Small intestine (tissue), 7 donors: ENCODE measurements around the gene EGFR. TPM values are rescaled to one million over a fixed set of nuclear protein-coding genes. Genes with fewer than 3 reads are reported as not detected.

ENCODE experiments used
- DNase-seq, 2 donors: peaks; one replicate each; pipeline versions ENCODE4 v3.0.0 to v3.0.0-alpha.2; 2013
- FAIRE-seq: peaks from 2 replicates; lab custom pipeline; 2012; peaks lifted over from hg19 to GRCh38; lab: Jason Lieb, UNC
- H3K27ac ChIP-seq, 3 donors: one replicate each; pipeline ENCODE4 v1.5.1; 2013; ENCODE audit warnings: low read length in 2 of 3, mild to moderate bottlenecking in 2 of 3, control low read depth in 1 of 3, inconsistent platforms in 1 of 3, low read depth in 1 of 3, moderate library complexity in 1 of 3
- H3K27me3 ChIP-seq, 3 donors: one replicate each; pipeline ENCODE4 v1.6.1; 2013; ENCODE audit warnings: low read length in 3 of 3, inconsistent platforms in 1 of 3; ENCODE audit not compliant: control insufficient read depth in 3 of 3, insufficient read depth in 3 of 3
- H3K36me3 ChIP-seq, 3 donors: one replicate each; pipeline ENCODE4 v1.6.1; 2013; ENCODE audit warnings: low read length in 3 of 3, inconsistent platforms in 1 of 3, low read depth in 1 of 3, mild to moderate bottlenecking in 1 of 3, moderate library complexity in 1 of 3; ENCODE audit not compliant: control insufficient read depth in 3 of 3, insufficient read depth in 2 of 3
- H3K4me1 ChIP-seq, 3 donors: one replicate each; pipeline ENCODE4 v1.6.1; 2013; ENCODE audit warnings: low read length in 2 of 3, inconsistent platforms in 1 of 3, low read depth in 1 of 3, mild to moderate bottlenecking in 1 of 3, moderate library complexity in 1 of 3; ENCODE audit not compliant: control insufficient read depth in 3 of 3, insufficient read depth in 2 of 3
- H3K4me3 ChIP-seq, 3 donors: one replicate each; pipeline ENCODE4 v1.5.1; 2013; ENCODE audit warnings: low read length in 3 of 3, control low read depth in 1 of 3, inconsistent platforms in 1 of 3, low read depth in 1 of 3, mild to moderate bottlenecking in 1 of 3, moderate library complexity in 1 of 3
- H3K9me3 ChIP-seq, 2 donors: one replicate each; pipeline ENCODE4 v1.6.1; 2013; ENCODE audit warnings: low read depth in 1 of 2, low read length in 1 of 2; ENCODE audit not compliant: control insufficient read depth in 2 of 2, insufficient read depth in 1 of 2
- WGBS, 3 donors: extraction: QIAGEN DNeasy Blood & Tissue Kit; methylation state at CpG; one replicate each; pipeline ENCODE4 v1.1.7; 2013; 5-methylcytosine and 5-hydroxymethylcytosine counted together
- polyA plus RNA-seq, 4 donors: library from polyadenylated mRNA; stranded (reverse) in 3 of 4; unstranded in 1 of 4; fragments of 200-250 nt in 3 of 4; fragments of 120-200 nt in 1 of 4; gene quantifications; one replicate each; pipeline versions ENCODE4 v1.2.1 to v1.2.3, GENCODE V29; 2013
- donor health status: healthy with polysubstance abuse.
- donor health status: control.
- donor health status: control.
- donor health status: Bipolar disorder and iron deficiency.
- donor health status: healthy.

EGFR gene
- polyA plus RNA-seq, 4 donors = 2.2 to 30.5 (median 6.0) TPM

GRCh38 chr7:55185321-55185802 is 166.5 kb downstream of the EGFR start:
- no peak for DNase-seq
- Histone ChIP-seq H3K27me3 (no peaks in the 10 kb centered on the region), H3K4me3 (no peak overlapping the region), H3K9me3 (no peaks in the 10 kb centered on the region), H3K4me1 (peaks cover 5 to 82% (median 14%) of the 10 kb centered on the region in 3 donors), H3K27ac (peak overlapping the region in 1 of 3 donors; percentile 85), H3K36me3 (peaks cover 0 to 56% (median 0%) of the 10 kb centered on the region in 3 donors)
- WGBS, 3 donors = 80 to 85% (median 84%) methylated on average over 8 of the region's 8 CpGs
- no peak for FAIRE-seq

GRCh38 chr7:55185941-55186609 is 167.3 kb downstream of the EGFR start:
- H3K27me3 ChIP-seq = no peaks in the 10 kb centered on the region
- 72 to 83% (median 74%) methylated on average over 15 of the region's 15 CpGs for WGBS, 3 donors
- FAIRE-seq (no peak), DNase-seq (peak; percentile 66 to 77)
- H3K4me3 ChIP-seq = no peak overlapping the region
- peaks cover 5 to 81% (median 14%) of the 10 kb centered on the region in 3 donors for H3K4me1 ChIP-seq
- H3K36me3 ChIP-seq = peaks cover 0 to 59% (median 0%) of the 10 kb centered on the region in 3 donors
- H3K9me3 ChIP-seq = no peaks in the 10 kb centered on the region
- peak overlapping the region in 2 of 3 donors; percentile 24 to 85 for H3K27ac ChIP-seq

- Histone ChIP-seq H3K36me3 (peaks cover 0 to 61% (median 0%) of the 10 kb centered on the region in 3 donors), H3K27ac (peak overlapping the region; percentile 70 to 89 (median 85)), H3K4me1 (peaks cover 6 to 80% (median 12%) of the 10 kb centered on the region in 3 donors), H3K27me3 (no peaks in the 10 kb centered on the region), H3K9me3 (no peaks in the 10 kb centered on the region), H3K4me3 (peak overlapping the region in 2 of 3 donors; percentile 24 to 28)
- no peak for FAIRE-seq
- 25 to 39% (median 28%) methylated on average over 11 of the region's 11 CpGs for WGBS, 3 donors
- peak; percentile 74 to 81 for DNase-seq
Measured at GRCh38 chr7:55187701-55188491, 169.1 kb downstream of the EGFR start.

- Histone ChIP-seq H3K9me3 (no peaks in the 10 kb centered on the region), H3K4me3 (peak overlapping the region in 2 of 3 donors; percentile 24 to 28), H3K27me3 (no peaks in the 10 kb centered on the region), H3K36me3 (peaks cover 0 to 61% (median 0%) of the 10 kb centered on the region in 3 donors), H3K4me1 (peaks cover 10 to 79% (median 12%) of the 10 kb centered on the region in 3 donors), H3K27ac (peak overlapping the region; percentile 70 to 89 (median 85))
- 14 to 45% (median 25%) methylated on average over 15 of the region's 15 CpGs for WGBS, 3 donors
- peak; percentile 92 to 94 for DNase-seq
- FAIRE-seq = no peak
Measured at GRCh38 chr7:55188590-55189138, 169.8 kb downstream of the EGFR start.

GRCh38 chr7:55189146-55189766 is 170.4 kb downstream of the EGFR start:
- Histone ChIP-seq H3K4me1 (peaks cover 10 to 76% (median 12%) of the 10 kb centered on the region in 3 donors), H3K27ac (peak overlapping the region; percentile 57 to 85 (median 58)), H3K4me3 (no peak overlapping the region), H3K9me3 (no peaks in the 10 kb centered on the region), H3K36me3 (peaks cover 0 to 58% (median 0%) of the 10 kb centered on the region in 3 donors), H3K27me3 (no peaks in the 10 kb centered on the region)
- FAIRE-seq = no peak
- peak in 1 of 2 donors; percentile 19 for DNase-seq
- WGBS, 3 donors = 40 to 67% (median 53%) methylated on average over 11 of the region's 11 CpGs

- FAIRE-seq (no peak), DNase-seq (no peak)
- WGBS, 3 donors = 84 to 90% (median 87%) methylated on average over 16 of the region's 16 CpGs
- peaks cover 0 to 62% (median 0%) of the 10 kb centered on the region in 3 donors for H3K36me3 ChIP-seq
- H3K27me3 ChIP-seq = no peaks in the 10 kb centered on the region
- no peak overlapping the region for H3K4me3 ChIP-seq
- H3K27ac ChIP-seq = peak overlapping the region in 1 of 3 donors; percentile 85
- H3K4me1 ChIP-seq = peaks cover 10 to 76% (median 12%) of the 10 kb centered on the region in 3 donors
- H3K9me3 ChIP-seq = no peaks in the 10 kb centered on the region
Measured at GRCh38 chr7:55189878-55190436, 171.1 kb downstream of the EGFR start.

GRCh38 chr7:55190511-55191160 is 171.8 kb downstream of the EGFR start:
- Histone ChIP-seq H3K27me3 (no peaks in the 10 kb centered on the region), H3K9me3 (no peaks in the 10 kb centered on the region), H3K4me3 (no peak overlapping the region), H3K27ac (no peak overlapping the region), H3K36me3 (peaks cover 0 to 57% (median 0%) of the 10 kb centered on the region in 3 donors), H3K4me1 (peaks cover 10 to 74% (median 12%) of the 10 kb centered on the region in 3 donors)
- 83 to 91% (median 90%) methylated on average over 7 of the region's 7 CpGs for WGBS, 3 donors
- no peak for FAIRE-seq
- DNase-seq = no peak
